ENCODE measurements around the gene NTF4. TPM values are rescaled to one million over a fixed set of nuclear protein-coding genes. Genes with fewer than 3 reads are reported as not detected.
A peak's percentile ranks its signal among the peaks of the same experiment; 100 is the strongest.

The NTF4 gene
- total RNA-seq, 3 donors from 2014 or later, result not detected

DNA sequence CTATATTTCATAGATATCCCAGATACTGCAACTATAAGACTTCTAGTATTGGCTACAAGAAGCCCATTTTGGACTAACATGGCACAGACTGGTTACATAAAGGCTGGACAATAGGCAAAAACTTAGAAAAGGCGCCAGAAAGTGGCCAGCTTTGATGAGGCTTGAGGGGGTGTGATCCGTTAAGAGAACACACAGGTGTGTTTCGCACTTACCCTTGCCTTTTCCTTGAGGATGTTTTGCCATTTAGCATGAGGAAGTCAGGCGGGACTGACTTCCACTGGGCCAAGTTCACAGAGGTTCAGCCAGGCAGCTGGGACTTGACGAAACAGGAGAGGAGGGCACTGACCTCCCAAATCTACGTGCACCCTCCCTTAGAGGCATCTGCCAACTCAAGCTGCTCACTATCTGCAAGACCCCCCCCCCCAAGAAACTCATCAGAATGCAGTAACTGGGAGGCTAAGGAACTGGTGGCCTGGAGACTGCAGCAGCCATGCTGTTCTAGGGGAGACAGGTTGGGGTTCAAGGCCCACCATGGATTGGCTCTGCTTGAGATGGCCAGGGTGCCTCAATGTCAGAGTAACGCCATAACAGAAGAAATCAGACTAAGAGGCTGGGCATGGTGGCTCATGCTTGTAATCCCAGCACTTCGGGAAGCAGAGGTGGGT lies 45.1 kb upstream of the NTF4 start:
- no peak for TF ChIP-seq CTCF (IDR thresholded peaks at IDR 0.05)
- H3K4me1 ChIP-seq (ENCODE audit: low read depth), result peaks cover 4% of the 10 kb centered on the region
- ATAC-seq (no peak), DNase-seq (no peak)
- H3K9me3 ChIP-seq, result no peaks in the 10 kb centered on the region
- H3K4me3 ChIP-seq, result no peak overlapping the region
- intact Hi-C loops (cut with DNase I, micrococcal nuclease), result no loop called here
- H3K36me3 ChIP-seq (ENCODE audit: low read depth), result no peaks in the 10 kb centered on the region

DNA sequence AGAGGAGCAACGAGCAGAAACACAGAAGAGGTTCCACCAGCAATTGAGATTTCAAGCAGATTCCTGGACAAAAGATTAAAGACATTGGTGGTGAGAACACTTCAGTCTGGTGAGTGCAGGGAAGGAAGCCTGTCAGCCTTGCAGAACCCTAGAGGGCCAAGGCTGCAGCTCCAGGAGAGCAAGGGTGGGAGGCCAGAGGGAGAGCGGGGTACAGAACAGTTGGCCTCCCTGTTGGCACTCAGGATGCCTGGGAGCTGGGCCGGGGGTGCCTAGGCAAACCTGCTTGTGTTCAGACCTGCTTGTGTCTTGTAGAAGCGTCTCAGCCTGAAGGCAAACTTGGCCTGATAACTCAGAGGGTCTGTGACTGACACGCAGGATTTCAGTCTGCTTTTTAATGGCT lies 44.4 kb upstream of the NTF4 start:
- intact Hi-C loops (cut with DNase I, micrococcal nuclease), result no loop called here
- Histone ChIP-seq H3K36me3 (ENCODE audit: low read depth) (no peaks in the 10 kb centered on the region), H3K4me3 (no peak overlapping the region), H3K9me3 (no peaks in the 10 kb centered on the region), H3K4me1 (ENCODE audit: low read depth) (peaks cover 4% of the 10 kb centered on the region)
- ATAC-seq (no peak), DNase-seq (no peak)
- no peak for TF ChIP-seq CTCF (IDR thresholded peaks at IDR 0.05)

- ATAC-seq (no peak), DNase-seq (no peak)
- Histone ChIP-seq H3K9me3 (no peaks in the 10 kb centered on the region), H3K36me3 (ENCODE audit: low read depth) (no peaks in the 10 kb centered on the region), H3K4me3 (no peak overlapping the region), H3K4me1 (ENCODE audit: low read depth) (no peaks in the 10 kb centered on the region)
- no peak for TF ChIP-seq CTCF (IDR thresholded peaks at IDR 0.05)
- intact Hi-C loops (cut with DNase I, micrococcal nuclease), result no loop called here
These were observed 43.2 kb upstream of the NTF4 start for GRCh38 chr19:49107625-49108459.

- intact Hi-C loops (cut with DNase I, micrococcal nuclease), result no loop called here
- Histone ChIP-seq H3K4me1 (ENCODE audit: low read depth) (no peaks in the 10 kb centered on the region), H3K4me3 (no peak overlapping the region), H3K36me3 (ENCODE audit: low read depth) (peaks cover 3% of the 10 kb centered on the region), H3K9me3 (no peaks in the 10 kb centered on the region)
- peak; percentile 51 for TF ChIP-seq CTCF (IDR thresholded peaks at IDR 0.05)
- DNase-seq, result peak in 2 of 3 donors; percentile 78 to 80
- peak; percentile 71 for ATAC-seq
These were observed 42.1 kb upstream of the NTF4 start for GRCh38 chr19:49106648-49107135.

- peaks cover 3% of the 10 kb centered on the region for H3K36me3 ChIP-seq (ENCODE audit: low read depth)
- H3K4me3 ChIP-seq, result no peak overlapping the region
- ATAC-seq (no peak), DNase-seq (no peak)
- TF ChIP-seq CTCF (IDR thresholded peaks at IDR 0.05), result no peak
- intact Hi-C loops (cut with DNase I, micrococcal nuclease), result no loop called here
- no peaks in the 10 kb centered on the region for H3K4me1 ChIP-seq (ENCODE audit: low read depth)
- no peaks in the 10 kb centered on the region for H3K9me3 ChIP-seq
These were observed 39.7 kb upstream of the NTF4 start for GRCh38 chr19:49104229-49104864.

All from mucosa of descending colon (tissue), 3 donors.